GM10266 (cell line): ENCODE data around the gene ELFN1.

Experiments
- DNase-seq: peaks from one replicate; pipeline ENCODE4 v3.0.0; 2012; ENCODE audit errors: extremely low spot score
- CTCF ChIP-seq: IDR thresholded peaks from 2 replicates; pipeline ENCODE4 v1.5.1; 2012; ENCODE audit warnings: mild to moderate bottlenecking, low read depth; ENCODE audit not compliant: control insufficient read depth, insufficient read depth; ENCODE audit errors: missing control alignments

ELFN1 gene

GRCh38 chr7:1638215-1638661 is 31.8 kb upstream of the ELFN1 start:
- no peak for TF ChIP-seq CTCF
- DNase-seq = no peak

DNA sequence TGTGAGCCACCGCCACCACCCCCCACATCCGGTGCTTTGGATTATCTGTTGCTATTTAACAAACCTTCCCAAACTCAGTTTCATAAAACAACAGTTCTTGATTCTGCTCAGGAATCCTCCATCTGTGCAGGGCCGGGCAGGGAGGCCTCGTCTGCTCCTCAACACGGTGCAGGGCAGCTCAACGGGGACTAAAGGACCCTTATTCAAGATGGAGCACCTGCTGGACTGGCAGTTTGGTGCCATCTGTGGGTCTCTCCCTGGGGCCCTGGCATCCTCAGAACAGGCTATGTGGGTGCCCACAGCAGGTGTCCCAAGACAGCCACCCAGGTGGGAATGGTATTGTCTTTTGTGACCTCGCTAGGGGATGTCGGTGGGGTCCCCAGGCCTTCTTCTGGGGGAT is 31.0 kb upstream of the ELFN1 start:
- TF ChIP-seq CTCF = no peak
- DNase-seq = no peak

DNA sequence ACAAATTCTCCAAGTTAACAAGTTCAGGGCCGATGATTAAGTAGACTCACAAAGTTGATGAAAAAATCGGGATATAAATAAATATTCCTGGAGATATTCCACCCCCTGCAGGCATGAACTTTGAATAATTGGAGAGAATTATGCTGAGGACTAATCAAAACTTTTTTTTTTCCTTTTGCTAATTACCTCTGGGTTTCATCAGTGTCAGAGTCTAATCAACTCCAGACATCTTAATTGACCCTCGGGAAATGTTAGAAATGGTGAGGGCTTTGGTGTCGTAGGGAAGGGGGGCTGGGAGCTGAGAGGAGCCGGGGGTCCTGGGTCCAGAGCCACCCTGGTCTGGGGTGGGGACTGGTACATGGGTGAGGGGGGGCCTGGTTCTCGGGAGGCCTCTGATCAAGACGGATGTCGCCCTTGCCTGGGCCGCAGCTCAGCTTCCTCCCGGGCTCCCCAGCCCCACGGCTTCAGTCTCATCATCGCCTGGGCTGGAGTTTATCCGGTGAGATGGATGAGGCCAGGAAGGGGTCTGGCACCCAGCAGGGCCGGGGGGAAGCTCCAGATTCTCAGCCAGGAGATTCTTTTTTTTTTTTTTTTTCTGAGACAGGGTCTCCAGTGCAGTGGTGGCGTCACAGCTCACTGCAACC is 30.4 kb upstream of the ELFN1 start:
- no peak for TF ChIP-seq CTCF

DNA sequence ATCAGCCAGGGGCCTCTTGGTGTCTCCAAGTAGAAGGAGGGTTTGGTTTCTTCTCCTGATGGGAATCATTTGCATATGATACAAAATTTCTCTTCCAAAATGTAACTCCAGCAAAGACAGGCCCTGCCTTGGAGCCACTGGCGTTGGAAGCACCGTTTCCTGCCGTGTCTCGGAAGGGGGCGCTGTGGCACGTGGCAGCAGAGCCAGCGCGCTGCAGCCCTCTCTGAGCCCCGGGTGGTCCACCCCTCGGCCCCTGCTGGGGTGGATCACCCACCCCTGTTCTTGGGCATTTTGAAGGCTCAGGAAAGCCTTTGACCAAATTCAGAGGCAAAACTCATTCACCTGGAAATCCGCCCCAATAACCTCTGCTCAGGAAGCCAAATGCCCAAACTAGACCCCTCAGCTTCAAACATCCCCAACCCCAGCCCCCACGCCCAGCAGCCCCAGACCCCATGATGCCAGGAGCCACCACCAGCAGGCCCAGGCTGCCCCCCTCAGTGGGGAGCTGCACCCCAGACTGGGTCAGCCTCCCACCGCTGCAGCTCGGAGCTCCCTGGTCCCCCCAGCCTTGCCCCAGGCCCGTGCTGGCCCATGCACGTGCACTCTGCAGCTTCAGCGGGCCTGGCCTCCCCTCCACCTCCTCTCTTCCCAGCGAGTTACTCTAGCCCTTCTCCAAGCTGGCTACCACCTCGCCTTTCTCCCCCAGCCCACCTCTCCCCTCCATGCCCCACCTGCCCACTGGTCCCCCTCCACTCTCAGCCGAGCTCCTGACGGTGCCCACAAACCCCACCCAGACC is 29.5 kb upstream of the ELFN1 start:
- DNase-seq = no peak
- no peak for TF ChIP-seq CTCF

More for the DNA sequence above, 30.4 kb upstream of the ELFN1 start:
- no peak for DNase-seq

DNA sequence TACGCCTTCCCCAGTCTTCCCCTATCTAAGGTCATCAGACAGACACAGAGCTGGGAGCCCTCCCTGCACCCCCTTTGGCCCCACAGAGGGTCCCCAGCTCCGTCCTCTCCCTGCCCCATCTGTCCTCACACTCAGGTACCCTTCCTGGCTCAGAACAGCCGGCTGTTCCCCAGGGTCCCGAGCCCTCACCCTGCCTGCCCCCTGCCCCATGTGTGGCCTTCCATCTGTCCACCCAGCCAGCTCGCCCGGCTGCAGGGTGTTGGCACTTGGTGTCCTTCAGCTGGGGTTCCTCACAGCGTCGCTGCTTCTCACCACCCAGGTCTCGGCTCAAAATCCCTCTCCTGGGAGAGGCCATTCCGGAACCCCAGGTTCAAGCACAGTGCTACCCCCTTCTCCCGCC is 28.9 kb upstream of the ELFN1 start:
- DNase-seq = no peak

DNA sequence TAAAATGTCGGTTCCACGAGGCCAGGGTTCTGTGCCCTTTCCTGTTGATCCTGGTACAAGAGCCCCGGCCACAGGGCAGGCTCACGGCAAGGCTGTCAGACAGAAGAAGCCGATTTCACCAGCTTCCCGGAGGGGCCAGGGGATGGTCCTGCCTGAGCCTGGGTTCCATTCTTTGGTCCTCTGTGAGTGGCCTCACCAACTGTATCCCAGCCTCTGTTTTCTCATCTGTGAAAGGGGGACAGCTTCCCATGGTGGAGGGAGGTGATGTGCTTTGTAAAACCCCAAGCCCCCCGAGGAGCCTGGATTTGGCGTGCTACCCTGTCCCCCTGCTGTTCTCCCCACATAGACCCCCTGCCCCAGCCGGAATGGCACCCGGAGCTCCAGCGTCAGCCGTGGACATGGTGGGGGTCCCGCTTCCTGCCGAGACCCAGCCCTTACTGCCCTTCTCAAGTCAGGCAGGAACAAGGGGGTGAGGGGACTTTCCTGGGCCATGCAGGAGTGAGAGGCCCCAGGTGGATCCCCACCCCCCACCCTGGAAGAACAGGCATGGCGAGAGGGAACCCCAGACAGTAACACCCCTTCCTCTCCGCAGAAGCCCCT is 28.3 kb upstream of the ELFN1 start:
- TF ChIP-seq CTCF = no peak
- no peak for DNase-seq

More for the DNA sequence above, 28.9 kb upstream of the ELFN1 start:
- TF ChIP-seq CTCF = no peak
